Measurements from ENCODE around the gene CBL. TPM values are rescaled to one million over a fixed set of nuclear protein-coding genes. Genes with fewer than 3 reads are reported as not detected.

CBL gene
- total RNA-seq, 1 experiment from 2014 or later: 45.6 TPM

- TF ChIP-seq ARID4B (CRISPR knock-in tag; IDR thresholded peaks at IDR 0.05; ENCODE audit: borderline replicate concordance) (peak; percentile 19; the same call in 1 of the 2 replicates), CREM (CRISPR knock-in tag; IDR thresholded peaks at IDR 0.05) (0 out of 2 replicates have a peak, but pooled peaks have one; percentile 51), ZBTB43 (CRISPR knock-in tag; IDR thresholded peaks at IDR 0.05) (no peak; the same call in 1 of the 2 replicates), NR3C1 (CRISPR knock-in tag; conservative IDR thresholded peaks at IDR 0.05; ENCODE audit: low read depth) (0 out of 2 replicates have a peak, but pooled peaks have one; percentile 24), TP53 (CRISPR knock-in tag; IDR thresholded peaks at IDR 0.05) (peak; percentile 70; the same call in 1 of the 2 replicates), TEAD4 (CRISPR knock-in tag; IDR thresholded peaks at IDR 0.05) (peak; percentile 73; the same call in 1 of the 2 replicates), NFE2L1 (CRISPR knock-in tag; IDR thresholded peaks at IDR 0.05) (no peak), ZNF138 (CRISPR knock-in tag; conservative IDR thresholded peaks at IDR 0.05) (no peak), ETV6 (CRISPR knock-in tag; IDR thresholded peaks at IDR 0.05) (peak; percentile 53; the same call in 1 of the 2 replicates), FOXP1 (CRISPR knock-in tag; IDR thresholded peaks at IDR 0.05; ENCODE audit: borderline replicate concordance) (peak; percentile 54; the same call in 1 of the 2 replicates), SMAD4 (CRISPR knock-in tag; IDR thresholded peaks at IDR 0.05) (0 out of 2 replicates have a peak, but pooled peaks have one; percentile 47), NFATC4 (CRISPR knock-in tag; IDR thresholded peaks at IDR 0.05) (no peak), ZNF317 (CRISPR knock-in tag; IDR thresholded peaks at IDR 0.05; ENCODE audit: borderline replicate concordance, low read depth) (peak; percentile 40; the same call in 1 of the 2 replicates), ELF4 (CRISPR knock-in tag; IDR thresholded peaks at IDR 0.05; ENCODE audit: low read depth) (peak; percentile 25; the same call in 1 of the 2 replicates), ZNF232 (CRISPR knock-in tag; IDR thresholded peaks at IDR 0.05) (peak; percentile 76; the same call in 1 of the 2 replicates), CBFB (CRISPR knock-in tag; IDR thresholded peaks at IDR 0.05; ENCODE audit: low read depth) (0 out of 2 replicates have a peak, but pooled peaks have one; percentile 44), FOXK1 (CRISPR knock-in tag; IDR thresholded peaks at IDR 0.05) (0 out of 2 replicates have a peak, but pooled peaks have one; percentile 48), ATF1 (CRISPR knock-in tag; IDR thresholded peaks at IDR 0.05) (peak; percentile 81; the same call in 1 of the 2 replicates)
- TF ChIP-seq, protein P1, sequence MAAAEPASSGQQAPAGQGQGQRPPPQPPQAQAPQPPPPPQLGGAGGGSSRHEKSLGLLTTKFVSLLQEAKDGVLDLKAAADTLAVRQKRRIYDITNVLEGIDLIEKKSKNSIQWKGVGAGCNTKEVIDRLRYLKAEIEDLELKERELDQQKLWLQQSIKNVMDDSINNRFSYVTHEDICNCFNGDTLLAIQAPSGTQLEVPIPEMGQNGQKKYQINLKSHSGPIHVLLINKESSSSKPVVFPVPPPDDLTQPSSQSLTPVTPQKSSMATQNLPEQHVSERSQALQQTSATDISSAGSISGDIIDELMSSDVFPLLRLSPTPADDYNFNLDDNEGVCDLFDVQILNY (CRISPR knock-in tag; IDR thresholded peaks at IDR 0.05): peak; percentile 79
- TF ChIP-seq, protein P2, sequence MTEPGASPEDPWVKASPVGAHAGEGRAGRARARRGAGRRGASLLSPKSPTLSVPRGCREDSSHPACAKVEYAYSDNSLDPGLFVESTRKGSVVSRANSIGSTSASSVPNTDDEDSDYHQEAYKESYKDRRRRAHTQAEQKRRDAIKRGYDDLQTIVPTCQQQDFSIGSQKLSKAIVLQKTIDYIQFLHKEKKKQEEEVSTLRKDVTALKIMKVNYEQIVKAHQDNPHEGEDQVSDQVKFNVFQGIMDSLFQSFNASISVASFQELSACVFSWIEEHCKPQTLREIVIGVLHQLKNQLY (CRISPR knock-in tag; IDR thresholded peaks at IDR 0.05): peak; percentile 75; the same call in 1 of the 2 replicates
Measured at GRCh38 chr11:119339589-119340334, 133.6 kb downstream of the CBL start (continued).
